HG03354 (cell line): ENCODE measurements around the gene RAP2C.
"Not testable (repeated sequence)": the region's sequence is repeated elsewhere in the genome, so short reads cannot be mapped to it uniquely, and the experiment has no call there.

Experiments used
- ATAC-seq: cut with Tn5 transposase; IDR thresholded peaks from one replicate; pipeline ENCODE4 v1.9.1; 2021; ENCODE audit warnings: mild to moderate bottlenecking; ENCODE audit not compliant: unreplicated experiment, poor library complexity, severe bottlenecking

RAP2C gene

GRCh38 chrX:132204629-132205028, 14.6 kb downstream of the RAP2C start:
- no peak for ATAC-seq

GRCh38 chrX:132200976-132201375, 18.3 kb downstream of the RAP2C start:
- ATAC-seq: no peak

GRCh38 chrX:132199941-132200340, 19.3 kb downstream of the RAP2C start:
- no peak for ATAC-seq

GRCh38 chrX:132193872-132194574, 25.2 kb downstream of the RAP2C start:
- no peak for ATAC-seq

GRCh38 chrX:132191938-132192337, 27.3 kb downstream of the RAP2C start:
- ATAC-seq: no peak

GRCh38 chrX:132188175-132188574, 31.1 kb downstream of the RAP2C start:
- ATAC-seq: no peak

GRCh38 chrX:132187451-132187850, 31.8 kb downstream of the RAP2C start:
- no peak for ATAC-seq

- no peak for ATAC-seq
These were observed 34.4 kb downstream of the RAP2C start for GRCh38 chrX:132184871-132185270.

- ATAC-seq: no peak
These were observed 37.9 kb downstream of the RAP2C start for GRCh38 chrX:132181364-132181763.

- no peak for ATAC-seq
These were observed 38.3 kb downstream of the RAP2C start for GRCh38 chrX:132180929-132181328.

- no peak for ATAC-seq
These were observed 45.6 kb downstream of the RAP2C start for GRCh38 chrX:132173647-132174046.

GRCh38 chrX:132171881-132172280, 47.4 kb downstream of the RAP2C start:
- no peak for ATAC-seq

- no peak for ATAC-seq
These were observed 47.8 kb downstream of the RAP2C start for GRCh38 chrX:132171478-132171877.

- no peak for ATAC-seq
These were observed 49.7 kb downstream of the RAP2C start for GRCh38 chrX:132169554-132169953.

- no peak for ATAC-seq
These were observed 53.6 kb downstream of the RAP2C start for GRCh38 chrX:132165651-132166050.

GRCh38 chrX:132165005-132165404, 54.2 kb downstream of the RAP2C start:
- no peak for ATAC-seq

GRCh38 chrX:132163094-132163493, 56.2 kb downstream of the RAP2C start:
- not testable (repeated sequence) for ATAC-seq

- ATAC-seq: no peak
These were observed 66.1 kb downstream of the RAP2C start for GRCh38 chrX:132153166-132153565.
